SK-N-SH treated with all-trans-retinoic acid at 6 μM for 48 hours (cell line): Measurements from ENCODE around the gene SPSB2.

Experiments
- ARNTL ChIP-seq: fragments of 450-650 bp; formaldehyde crosslinking; IDR thresholded peaks from 2 replicates; pipeline ENCODE4 v1.5.0; 2020; ENCODE audit warnings: low read depth, mild to moderate bottlenecking, moderate library complexity, borderline replicate concordance
- CSDC2 ChIP-seq: fragments of 250-450 bp; sonication (Bioruptor Pico); IDR thresholded peaks from 2 replicates; pipeline ENCODE4 v1.5.0; 2020; ENCODE audit warnings: mild to moderate bottlenecking, moderate library complexity
- CSRNP3 ChIP-seq: fragments of 250-450 bp; sonication (Bioruptor Pico); IDR thresholded peaks from 2 replicates; pipeline ENCODE4 v1.5.1; 2021; ENCODE audit warnings: mild to moderate bottlenecking, moderate library complexity
- ISL1 ChIP-seq: fragments of 250-450 bp; sonication (Bioruptor Pico); IDR thresholded peaks from 2 replicates; pipeline ENCODE4 v2.1.2; 2022; ENCODE audit warnings: mild to moderate bottlenecking, moderate library complexity
- PATZ1 ChIP-seq: fragments of 250-450 bp; sonication (Bioruptor Pico); IDR thresholded peaks from 2 replicates; pipeline ENCODE4 v1.8.0; 2020; ENCODE audit warnings: mild to moderate bottlenecking, moderate library complexity, borderline replicate concordance
- RARB ChIP-seq: fragments of 250-450 bp; sonication (Bioruptor Pico); IDR thresholded peaks from 2 replicates; pipeline ENCODE4 v1.8.0; 2021; ENCODE audit warnings: mild to moderate bottlenecking, moderate library complexity
- TOX ChIP-seq: fragments of 250-450 bp; sonication (Bioruptor Pico); IDR thresholded peaks from 2 replicates; pipeline ENCODE4 v1.8.0; 2021; ENCODE audit warnings: mild to moderate bottlenecking, moderate library complexity, borderline replicate concordance
- ZNF565 ChIP-seq: fragments of 450-650 bp; formaldehyde crosslinking; conservative IDR thresholded peaks from 2 replicates; pipeline ENCODE4 v1.5.0; 2020; ENCODE audit warnings: low read depth, mild to moderate bottlenecking, moderate library complexity

GRCh38 chr12:6903722-6904121, 30.6 kb upstream of the SPSB2 start:
- no peak for TF ChIP-seq PATZ1 (CRISPR knock-in tag)
- TF ChIP-seq ARNTL, result no peak
- no peak for TF ChIP-seq ZNF565 (CRISPR knock-in tag)
- no peak for TF ChIP-seq RARB (CRISPR knock-in tag)
- TF ChIP-seq CSDC2, result no peak
- no peak for TF ChIP-seq TOX (CRISPR knock-in tag)
- no peak for TF ChIP-seq ISL1 (CRISPR knock-in tag)
- TF ChIP-seq CSRNP3 (CRISPR knock-in tag), result no peak
